H1 (cell line): ENCODE results near the gene CRIP1. TPM values are rescaled to one million over a fixed set of nuclear protein-coding genes. Genes with fewer than 3 reads are reported as not detected.

Experiments
- CBX8 ChIP-seq: fragments of 300-800, 300-1000 bp; sonication (generic); IDR thresholded peaks from 2 replicates; pipeline ENCODE4 v1.7.1; 2016; ENCODE audit warnings: low read depth, low read length, borderline replicate concordance
- CHD7 ChIP-seq: fragments of 300-600 bp; sonication (generic); IDR thresholded peaks from 2 replicates; pipeline ENCODE4 v1.7.1; 2012; ENCODE audit warnings: low read length, moderate library complexity, mild to moderate bottlenecking, inconsistent platforms; ENCODE audit not compliant: insufficient replicate concordance
- FOSL1 ChIP-seq: IDR thresholded peaks from 2 replicates; pipeline ENCODE4 v1.6.1; 2011; ENCODE audit warnings: mild to moderate bottlenecking, low read depth, low read length, moderate library complexity; ENCODE audit not compliant: insufficient read depth
- HDAC6 ChIP-seq: IDR thresholded peaks from one replicate; pipeline ENCODE4 v1.7.1; 2012; ENCODE audit warnings: low read depth, mild to moderate bottlenecking, inconsistent platforms, low read length, moderate library complexity
- SUZ12 ChIP-seq: fragments of 200-600 bp; sonication (generic); IDR thresholded peaks from 2 replicates; pipeline ENCODE4 v1.6.1; 2012; ENCODE audit warnings: mild to moderate bottlenecking, inconsistent platforms, low read length, moderate library complexity, mixed read lengths
- polyA plus RNA-seq, 7 experiments: library from polyadenylated mRNA; depleted of rRNA in 3 of 7; stranded (reverse) in 5 of 7; unstranded in 2 of 7; fragments of >200 nt in 5 of 7; fragments of 200-250 nt in 2 of 7; gene quantifications; 1 replicate in 5 of 7; 2 replicates in 1 of 7; 4 replicates in 1 of 7; pipeline versions ENCODE4 v1.2.1 to v1.2.3, GENCODE V29; 2011 to 2013; ENCODE audit warnings: missing spikeins in 2 of 7, mixed read lengths in 2 of 7
- total RNA-seq: library from RNA; stranded (reverse); fragmentation: NEBNext Ultra II Directional; extraction: Animal tissue kit (Norgen Biotek cat#: 25700); gene quantifications from 2 replicates; pipeline ENCODE4 v1.2.1, GENCODE V29; 2021
- TF ChIP-seq, protein P1 (sequence below): IDR thresholded peaks from 2 replicates; pipeline ENCODE4 v1.6.1; 2011; ENCODE audit warnings: low read depth, mild to moderate bottlenecking, low read length; ENCODE audit not compliant: insufficient read depth
- TF ChIP-seq, protein P2 (sequence below): IDR thresholded peaks from 2 replicates; pipeline ENCODE4 v1.6.1; 2012; ENCODE audit warnings: low read length, inconsistent platforms

Gene CRIP1
- total and polyA plus RNA-seq, 2 of the 8 experiments (the other 6 are each of a cell fraction or from before 2014, with no cell fraction given) = 1.2 to 2.2 TPM

- no peak for TF ChIP-seq CHD7
- TF ChIP-seq, protein P1, sequence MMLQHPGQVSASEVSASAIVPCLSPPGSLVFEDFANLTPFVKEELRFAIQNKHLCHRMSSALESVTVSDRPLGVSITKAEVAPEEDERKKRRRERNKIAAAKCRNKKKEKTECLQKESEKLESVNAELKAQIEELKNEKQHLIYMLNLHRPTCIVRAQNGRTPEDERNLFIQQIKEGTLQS = no peak
- TF ChIP-seq, protein P2, sequence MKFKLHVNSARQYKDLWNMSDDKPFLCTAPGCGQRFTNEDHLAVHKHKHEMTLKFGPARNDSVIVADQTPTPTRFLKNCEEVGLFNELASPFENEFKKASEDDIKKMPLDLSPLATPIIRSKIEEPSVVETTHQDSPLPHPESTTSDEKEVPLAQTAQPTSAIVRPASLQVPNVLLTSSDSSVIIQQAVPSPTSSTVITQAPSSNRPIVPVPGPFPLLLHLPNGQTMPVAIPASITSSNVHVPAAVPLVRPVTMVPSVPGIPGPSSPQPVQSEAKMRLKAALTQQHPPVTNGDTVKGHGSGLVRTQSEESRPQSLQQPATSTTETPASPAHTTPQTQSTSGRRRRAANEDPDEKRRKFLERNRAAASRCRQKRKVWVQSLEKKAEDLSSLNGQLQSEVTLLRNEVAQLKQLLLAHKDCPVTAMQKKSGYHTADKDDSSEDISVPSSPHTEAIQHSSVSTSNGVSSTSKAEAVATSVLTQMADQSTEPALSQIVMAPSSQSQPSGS = no peak
- no peak for TF ChIP-seq HDAC6
- TF ChIP-seq FOSL1 = no peak
- no peak for TF ChIP-seq SUZ12
- no peak for TF ChIP-seq CBX8
Observed at GRCh38 chr14:105534586-105534985, 47.9 kb downstream of the CRIP1 start (continued).
